OCI-LY7 (cell line): Measurements from ENCODE around the gene SCN5A.

Source experiments
- CTCF ChIP-seq: fragments of 200-600 bp; sonication (generic); conservative IDR thresholded peaks from 2 replicates; pipeline ENCODE4 v1.5.1; 2014; ENCODE audit warnings: mild to moderate bottlenecking, antibody characterized with exemption, low read length, moderate library complexity, mixed read lengths
- EZH2phosphoT487 ChIP-seq: fragments of 200-600 bp; sonication (generic); IDR thresholded peaks from 2 replicates; pipeline ENCODE4 v1.6.1; 2018; ENCODE audit warnings: low read depth, borderline replicate concordance, mild to moderate bottlenecking, mixed run types, antibody characterized with exemption, low read length, moderate library complexity, mixed read lengths

GRCh38 chr3:38587548-38588131 lies 61.8 kb downstream of the SCN5A start:
- TF ChIP-seq CTCF = no peak
- no peak for TF ChIP-seq EZH2phosphoT487
